ENCODE results near the gene DHX40. TPM values are rescaled to one million over a fixed set of nuclear protein-coding genes. Genes with fewer than 3 reads are reported as not detected.

The DHX40 gene
- total RNA-seq, 2 experiments from 2014 or later, result 28.6 to 32.8 TPM

DNA sequence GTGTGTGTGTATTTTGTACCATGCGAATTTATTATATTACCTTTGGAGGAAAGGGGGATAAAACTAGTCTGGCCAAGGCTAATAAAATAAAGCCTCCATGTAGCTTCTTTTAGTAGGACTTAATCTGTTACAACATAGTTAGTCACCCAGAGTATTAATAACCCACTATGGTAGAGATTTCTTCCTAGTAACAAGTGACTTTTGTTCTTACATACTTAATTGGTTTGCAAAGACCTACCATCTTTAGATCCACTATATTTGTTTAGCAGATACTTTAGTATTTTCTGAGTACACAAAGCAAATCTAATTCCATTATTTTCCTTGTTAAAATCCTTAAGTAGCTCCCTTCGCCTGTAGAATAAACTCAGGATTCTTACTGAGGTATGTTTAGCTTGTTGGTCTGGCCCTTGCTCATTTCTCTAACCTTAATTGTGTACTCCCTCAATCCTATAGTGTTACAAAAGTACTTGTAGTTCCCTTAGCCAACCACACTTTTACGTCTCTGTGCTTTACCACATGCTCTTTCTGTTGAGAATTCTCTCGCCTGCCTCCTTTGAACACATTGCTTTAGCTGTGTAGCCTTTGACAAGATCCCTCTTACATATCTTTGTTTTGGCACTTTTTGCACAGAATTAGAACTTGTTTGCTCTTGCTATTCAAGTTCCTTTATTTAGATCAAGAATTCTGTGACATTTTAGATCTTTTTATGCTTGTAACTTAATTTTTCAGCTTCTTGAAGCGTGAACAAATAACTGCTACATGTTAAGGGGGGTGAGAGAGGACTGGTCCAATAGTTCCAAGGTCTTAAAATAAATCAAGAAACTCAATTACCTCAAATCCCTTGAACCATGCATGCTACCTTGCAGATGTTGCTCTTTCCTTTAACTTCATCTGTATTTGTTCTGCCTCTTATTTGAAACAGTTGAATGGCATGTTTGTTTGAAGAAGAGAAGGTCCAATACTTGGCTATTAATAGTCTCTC, 78.0 kb downstream of the DHX40 start:
- TF ChIP-seq CTCF (conservative IDR thresholded peaks at IDR 0.05; ENCODE audit: low read length) (0 out of 2 replicates have a peak, but pooled peaks have one; percentile 18), EZH2phosphoT487 (IDR thresholded peaks at IDR 0.05; ENCODE audit: borderline replicate concordance, low read depth, low read length) (no peak)
- Histone ChIP-seq H3K36me3 (ENCODE audit: insufficient read depth, low read length) (peaks cover 62% of the 10 kb centered on the region), H3K4me2 (ENCODE audit: low read length) (peak overlapping the region; percentile 84), H3K9me3 (ENCODE audit: low read length) (no peaks in the 10 kb centered on the region), H3K4me1 (ENCODE audit: insufficient read depth, low read length, poor library complexity, severe bottlenecking) (peaks cover 57% of the 10 kb centered on the region), H4K20me1 (ENCODE audit: insufficient read depth, low read length) (peaks cover 25% of the 10 kb centered on the region), H2AFZ (ENCODE audit: low read length) (no peak overlapping the region), H3K27ac (ENCODE audit: low read depth, low read length, poor library complexity, severe bottlenecking) (peak overlapping the region; percentile 95), H3K79me2 (ENCODE audit: insufficient read depth, low read depth, low read length) (peaks cover 93% of the 10 kb centered on the region), H3K9me2 (ENCODE audit: insufficient read depth, low read length) (no peaks in the 10 kb centered on the region), H3K4me3 (ENCODE audit: low read depth, low read length, poor library complexity, severe bottlenecking) (peak overlapping the region; percentile 57)
- intact Hi-C loops (cut with micrococcal nuclease; ENCODE audit: unreplicated experiment), result no loop called here
- no TSS peak for BruUV-seq (replicated peaks)
- ChIA-PET POLR2A (interaction anchor here (0.6 to 2.8 kb wide), 9 partner anchors 9 to 31 kb away, joined by 3 to 23 read pairs (median 7); partner anchors contain the start of gene CLTC), CTCF (ENCODE audit: unreplicated experiment) (no interaction called here)
- DNase-seq (ENCODE audit: low spot score), result peak; percentile 54

- Histone ChIP-seq H3K9me3 (ENCODE audit: low read length) (no peaks in the 10 kb centered on the region), H3K9me2 (ENCODE audit: insufficient read depth, low read length) (no peaks in the 10 kb centered on the region), H3K27ac (ENCODE audit: low read depth, low read length, poor library complexity, severe bottlenecking) (no peak overlapping the region), H3K4me1 (ENCODE audit: insufficient read depth, low read length, poor library complexity, severe bottlenecking) (peaks cover 20% of the 10 kb centered on the region), H3K4me3 (ENCODE audit: low read depth, low read length, poor library complexity, severe bottlenecking) (no peak overlapping the region), H3K36me3 (ENCODE audit: insufficient read depth, low read length) (peaks cover 88% of the 10 kb centered on the region), H3K4me2 (ENCODE audit: low read length) (no peak overlapping the region), H3K79me2 (ENCODE audit: insufficient read depth, low read depth, low read length) (peaks cover 80% of the 10 kb centered on the region), H2AFZ (ENCODE audit: low read length) (no peak overlapping the region), H4K20me1 (ENCODE audit: insufficient read depth, low read length) (peaks cover 13% of the 10 kb centered on the region)
- intact Hi-C loops (cut with micrococcal nuclease; ENCODE audit: unreplicated experiment), result loop anchor here (5.0 kb wide), 1 partner anchor 40 kb away; no protein-coding TSS in a partner anchor
- TF ChIP-seq EZH2phosphoT487 (IDR thresholded peaks at IDR 0.05; ENCODE audit: borderline replicate concordance, low read depth, low read length) (no peak), CTCF (conservative IDR thresholded peaks at IDR 0.05; ENCODE audit: low read length) (no peak)
- BruUV-seq (replicated peaks), result no TSS peak
- DNase-seq (ENCODE audit: low spot score), result no peak
- POLR2A ChIA-PET, result interaction anchor here (0.8 to 1.5 kb wide), 3 partner anchors 10 to 28 kb away, joined by 4 to 7 read pairs (median 4); no protein-coding TSS in a partner anchor
- CTCF ChIA-PET (ENCODE audit: unreplicated experiment), result no interaction called here
Observed at GRCh38 chr17:59647288-59647687, 81.9 kb downstream of the DHX40 start.

All from OCI-LY7 (cell line).